Type B pancreatic cell (in vitro differentiated cells): ENCODE results near the gene ESRRA. TPM values are rescaled to one million over a fixed set of nuclear protein-coding genes. Genes with fewer than 3 reads are reported as not detected.
A peak's percentile ranks its signal among the peaks of the same experiment; 100 is the strongest.

Experiments used
- DNase-seq: peaks from one replicate; pipeline ENCODE4 v3.0.0; 2021; ENCODE audit warnings: mixed read lengths; ENCODE audit not compliant: unreplicated experiment; ENCODE audit errors: extremely low spot score
- H3K27ac Mint-ChIP-seq: 2 replicates; pipeline ENCODE4 v1.8.0; 2021; ENCODE audit warnings: mild to moderate bottlenecking, mixed read lengths
- H3K27me3 Mint-ChIP-seq: 2 replicates; pipeline ENCODE4 v1.8.0; 2021; ENCODE audit warnings: mixed read lengths
- H3K36me3 Mint-ChIP-seq: 2 replicates; pipeline ENCODE4 v1.8.0; 2021; ENCODE audit warnings: mixed read lengths
- H3K4me1 Mint-ChIP-seq: one replicate; pipeline ENCODE4 v1.8.0; 2021; ENCODE audit warnings: mixed read lengths; ENCODE audit not compliant: unreplicated experiment
- H3K4me3 Mint-ChIP-seq: 2 replicates; pipeline ENCODE4 v1.8.0; 2021; ENCODE audit warnings: mild to moderate bottlenecking, mixed read lengths
- H3K9me3 Mint-ChIP-seq: 2 replicates; pipeline ENCODE4 v1.8.0; 2021; ENCODE audit warnings: mixed read lengths
- total RNA-seq: library from RNA; stranded (reverse); gene quantifications from 2 replicates; pipeline ENCODE4 v1.2.1, GENCODE V29; 2021; ENCODE audit warnings: low replicate concordance
- TF ChIP-seq, protein P1 (sequence below): fragments of 200-600 bp; sonication (generic); conservative IDR thresholded peaks from 2 replicates; pipeline ENCODE4 v1.5.0; 2021; ENCODE audit warnings: antibody characterized with exemption, mild to moderate bottlenecking

The ESRRA gene
- total RNA-seq, 1 donor from 2014 or later: 41.7 TPM

DNA sequence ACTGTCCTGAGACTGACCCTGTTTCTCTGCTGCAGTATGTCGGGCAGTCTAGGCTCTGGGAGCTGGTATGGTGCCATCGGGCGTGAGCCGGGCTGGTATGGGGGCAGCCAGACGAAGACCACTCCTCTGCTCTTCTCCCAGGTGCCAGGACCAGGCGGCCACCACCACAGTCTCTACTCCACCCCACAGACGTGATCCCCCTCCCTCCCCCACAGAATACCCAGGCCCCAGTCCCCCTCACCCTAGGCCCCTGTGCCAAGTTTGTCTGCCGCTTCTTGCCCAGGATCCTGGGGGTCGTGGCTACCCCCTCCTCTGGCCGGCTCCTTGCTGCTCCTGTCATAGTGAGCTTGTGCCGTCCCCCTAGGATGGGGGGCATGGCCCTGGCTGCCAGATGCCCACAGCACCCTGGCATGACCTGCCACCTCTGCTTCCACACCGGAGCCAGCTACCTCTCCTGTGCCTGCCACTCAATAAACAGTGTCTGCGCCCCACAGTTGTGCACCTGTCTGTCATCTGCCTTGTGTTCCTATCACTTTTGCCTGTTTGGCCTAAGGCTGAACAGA, 16.2 kb upstream of the ESRRA start:
- Mint-ChIP-seq H3K4me3 (peak overlapping the region; percentile 44), H3K27ac (no peak overlapping the region), H3K4me1 (peaks cover 9% of the 10 kb centered on the region), H3K27me3 (peaks cover 41% of the 10 kb centered on the region), H3K9me3 (no peaks in the 10 kb centered on the region), H3K36me3 (peaks cover 10% of the 10 kb centered on the region)
- DNase-seq: no peak
- TF ChIP-seq, protein P1, sequence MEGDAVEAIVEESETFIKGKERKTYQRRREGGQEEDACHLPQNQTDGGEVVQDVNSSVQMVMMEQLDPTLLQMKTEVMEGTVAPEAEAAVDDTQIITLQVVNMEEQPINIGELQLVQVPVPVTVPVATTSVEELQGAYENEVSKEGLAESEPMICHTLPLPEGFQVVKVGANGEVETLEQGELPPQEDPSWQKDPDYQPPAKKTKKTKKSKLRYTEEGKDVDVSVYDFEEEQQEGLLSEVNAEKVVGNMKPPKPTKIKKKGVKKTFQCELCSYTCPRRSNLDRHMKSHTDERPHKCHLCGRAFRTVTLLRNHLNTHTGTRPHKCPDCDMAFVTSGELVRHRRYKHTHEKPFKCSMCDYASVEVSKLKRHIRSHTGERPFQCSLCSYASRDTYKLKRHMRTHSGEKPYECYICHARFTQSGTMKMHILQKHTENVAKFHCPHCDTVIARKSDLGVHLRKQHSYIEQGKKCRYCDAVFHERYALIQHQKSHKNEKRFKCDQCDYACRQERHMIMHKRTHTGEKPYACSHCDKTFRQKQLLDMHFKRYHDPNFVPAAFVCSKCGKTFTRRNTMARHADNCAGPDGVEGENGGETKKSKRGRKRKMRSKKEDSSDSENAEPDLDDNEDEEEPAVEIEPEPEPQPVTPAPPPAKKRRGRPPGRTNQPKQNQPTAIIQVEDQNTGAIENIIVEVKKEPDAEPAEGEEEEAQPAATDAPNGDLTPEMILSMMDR: no peak

DNA sequence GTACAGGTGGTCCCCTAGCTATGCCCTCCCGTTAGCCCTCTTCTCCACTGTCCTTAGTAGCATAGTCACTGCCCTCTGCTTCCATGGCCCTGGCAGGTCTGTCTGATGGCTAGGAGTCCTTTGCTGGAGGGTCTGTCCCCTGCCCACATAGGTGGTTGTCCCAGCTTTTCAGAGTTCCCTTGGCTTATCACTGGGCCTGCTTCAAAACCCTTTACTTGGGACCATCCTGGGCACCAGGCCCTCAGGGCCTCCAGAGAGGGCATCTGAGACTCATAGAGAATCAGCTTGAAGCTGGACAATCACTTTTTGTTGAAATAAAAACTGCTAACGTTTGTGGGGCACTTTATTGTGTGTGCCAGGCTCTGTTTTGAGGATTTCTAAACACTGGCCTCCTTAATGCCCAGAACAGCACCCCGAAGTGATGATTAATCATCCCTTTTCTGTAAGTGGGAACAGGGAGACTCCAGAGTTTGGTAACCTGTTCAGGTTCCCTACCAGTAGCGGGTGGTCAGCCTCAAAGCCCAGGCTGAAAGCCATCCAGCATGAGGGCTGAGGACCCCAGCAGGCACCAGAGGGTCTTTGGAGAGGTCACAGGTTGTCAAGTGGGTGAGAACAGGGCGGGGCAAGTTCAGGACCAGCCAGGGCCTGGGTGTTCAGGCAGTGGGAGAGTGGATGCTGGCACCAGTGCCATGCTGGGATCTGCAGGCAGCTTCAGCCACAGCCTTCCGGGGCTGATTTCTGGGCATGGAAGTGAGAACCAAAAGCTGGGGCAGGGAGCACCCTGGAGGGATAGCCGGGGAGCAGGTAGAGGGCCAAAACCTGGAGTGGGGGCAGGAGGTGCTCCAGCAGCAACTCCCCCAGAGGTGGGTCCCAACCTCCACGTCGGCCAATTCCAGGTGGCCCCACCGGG, 14.7 kb upstream of the ESRRA start:
- no peak for DNase-seq
- Mint-ChIP-seq H3K9me3 (no peaks in the 10 kb centered on the region), H3K27ac (no peak overlapping the region), H3K27me3 (peaks cover 56% of the 10 kb centered on the region), H3K4me1 (peaks cover 9% of the 10 kb centered on the region), H3K4me3 (peak overlapping the region; percentile 81), H3K36me3 (peaks cover 10% of the 10 kb centered on the region)
- TF ChIP-seq, protein P1: no peak

DNA sequence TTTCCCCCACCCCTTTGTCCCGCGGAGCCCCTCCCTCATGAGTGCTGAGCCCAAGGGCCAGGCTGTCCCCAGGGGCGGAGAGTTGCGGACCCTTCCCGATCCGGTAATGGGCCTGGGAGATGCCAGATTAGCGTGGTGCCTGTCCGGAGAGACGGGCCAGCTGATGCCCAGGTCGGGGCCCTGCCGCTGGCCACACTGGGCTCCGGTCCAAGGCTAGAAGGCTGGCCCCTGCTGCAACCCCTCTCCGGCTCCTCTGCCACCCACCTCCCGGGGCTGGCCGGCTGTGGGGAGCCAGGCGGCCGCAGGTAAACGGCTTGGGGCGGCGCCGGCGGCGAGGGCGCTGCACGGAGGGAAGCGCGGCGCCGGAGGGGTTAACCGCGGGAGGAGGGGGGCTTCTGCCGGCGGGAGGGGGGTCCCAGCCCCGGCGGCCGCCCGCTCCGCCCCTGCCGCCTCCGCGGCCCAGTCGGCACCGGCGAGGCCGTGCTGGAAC, 14.0 kb upstream of the ESRRA start, which contains the start of gene KCNK4:
KCNK4 (plus strand) TSS at position 41 of the 490 bp plus-strand sequence. CDS start 1,717 bp downstream, outside the sequence.
- no peak for DNase-seq
- Mint-ChIP-seq H3K9me3 (no peaks in the 10 kb centered on the region), H3K4me1 (peaks cover 9% of the 10 kb centered on the region), H3K27ac (no peak within 1 kb of the TSS), H3K36me3 (peaks cover 10% of the 10 kb centered on the region), H3K4me3 (peak within 1 kb of the TSS; percentile 81), H3K27me3 (peaks cover 63% of the 10 kb centered on the region)
- TF ChIP-seq, protein P1: no peak

DNA sequence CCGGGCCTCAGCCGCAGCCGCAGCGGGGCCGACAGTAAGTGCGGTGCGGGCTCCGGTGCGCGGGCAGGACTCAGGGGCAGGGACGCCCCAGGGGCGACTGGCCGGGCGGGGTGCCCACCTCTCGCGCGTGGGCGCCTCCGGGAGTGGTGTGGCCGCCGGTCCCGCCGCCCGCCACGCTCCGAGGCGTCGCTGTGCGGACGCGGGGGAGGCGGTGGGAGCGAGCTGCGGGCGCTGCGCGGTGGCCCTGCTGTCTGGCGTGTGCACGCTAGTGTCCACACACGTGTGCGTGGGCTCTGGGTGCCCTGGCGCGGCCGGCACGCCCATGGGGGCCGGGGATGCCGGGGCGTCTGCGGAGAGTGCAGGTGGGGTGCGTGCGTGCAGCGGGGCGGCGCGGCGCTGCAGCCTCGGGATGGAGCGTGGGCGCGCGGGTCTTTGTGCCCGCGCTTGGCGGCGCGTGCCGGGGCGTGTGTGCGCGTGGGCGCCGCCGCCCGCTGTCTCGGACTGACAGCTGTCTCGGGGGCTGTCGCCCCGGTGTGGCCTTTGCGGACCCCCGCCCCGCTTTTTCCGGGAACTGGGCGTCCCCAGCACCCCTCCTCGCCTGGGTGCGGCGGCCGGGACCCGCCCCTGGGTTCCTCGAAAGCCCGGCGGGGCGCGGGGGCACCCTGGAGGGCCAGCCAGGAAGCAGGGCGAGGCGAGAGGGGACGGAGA, 13.4 kb upstream of the ESRRA start:
- H3K36me3 Mint-ChIP-seq: peaks cover 10% of the 10 kb centered on the region
- TF ChIP-seq, protein P1: no peak
- DNase-seq: no peak
- no peak overlapping the region for H3K27ac Mint-ChIP-seq
- peaks cover 3% of the 10 kb centered on the region for H3K4me1 Mint-ChIP-seq
- H3K9me3 Mint-ChIP-seq: no peaks in the 10 kb centered on the region
- no peak overlapping the region for H3K4me3 Mint-ChIP-seq
- peaks cover 69% of the 10 kb centered on the region for H3K27me3 Mint-ChIP-seq

DNA sequence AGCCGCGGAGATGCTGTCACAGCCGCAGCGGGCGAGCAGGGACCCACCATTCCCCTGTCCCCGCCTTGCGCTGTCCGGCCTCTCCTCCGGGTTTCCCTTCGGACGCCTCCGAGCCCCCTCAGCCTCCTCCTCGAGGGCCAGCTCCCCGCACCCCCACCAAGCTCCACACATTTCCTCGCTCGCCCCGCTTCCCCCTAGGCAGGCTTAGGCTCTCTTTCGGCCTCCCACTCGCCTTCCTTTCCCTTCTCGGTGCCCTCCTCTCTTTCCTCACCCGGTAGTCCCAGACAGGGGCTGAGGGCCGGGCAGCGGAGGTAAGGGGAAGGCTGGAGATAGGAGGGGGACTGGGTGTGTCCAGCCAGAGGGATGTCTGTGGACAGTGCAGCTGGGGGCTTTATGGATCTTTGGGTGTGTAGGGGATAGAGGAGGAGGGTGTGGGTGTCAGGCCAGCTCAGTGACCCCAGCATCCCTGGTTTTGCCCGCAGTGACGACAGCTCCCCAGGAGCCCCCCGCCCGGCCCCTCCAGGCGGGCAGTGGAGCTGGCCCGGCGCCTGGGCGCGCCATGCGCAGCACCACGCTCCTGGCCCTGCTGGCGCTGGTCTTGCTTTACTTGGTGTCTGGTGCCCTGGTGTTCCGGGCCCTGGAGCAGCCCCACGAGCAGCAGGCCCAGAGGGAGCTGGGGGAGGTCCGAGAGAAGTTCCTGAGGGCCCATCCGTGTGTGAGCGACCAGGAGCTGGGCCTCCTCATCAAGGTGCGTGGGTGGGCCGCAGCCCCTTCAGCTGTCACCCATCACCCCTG, 12.7 kb upstream of the ESRRA start:
- no peaks in the 10 kb centered on the region for H3K9me3 Mint-ChIP-seq
- H3K36me3 Mint-ChIP-seq: peaks cover 10% of the 10 kb centered on the region
- no peak overlapping the region for H3K27ac Mint-ChIP-seq
- peak overlapping the region; percentile 54 for H3K4me3 Mint-ChIP-seq
- no peaks in the 10 kb centered on the region for H3K4me1 Mint-ChIP-seq
- DNase-seq: no peak
- TF ChIP-seq, protein P1: no peak
- H3K27me3 Mint-ChIP-seq: peaks cover 76% of the 10 kb centered on the region
